Activated CD4-positive, alpha-beta T cell treated with anti-CD3 and anti-CD28 coated beads for 4 hours (primary cell): Measurements from ENCODE around the gene SBSN.
A peak's percentile ranks its signal among the peaks of the same experiment; 100 is the strongest.

Source experiments
- DNase-seq, 2 donors: peaks; one replicate each; pipeline ENCODE4 v3.0.0-alpha.2; 2020

The SBSN gene

DNA sequence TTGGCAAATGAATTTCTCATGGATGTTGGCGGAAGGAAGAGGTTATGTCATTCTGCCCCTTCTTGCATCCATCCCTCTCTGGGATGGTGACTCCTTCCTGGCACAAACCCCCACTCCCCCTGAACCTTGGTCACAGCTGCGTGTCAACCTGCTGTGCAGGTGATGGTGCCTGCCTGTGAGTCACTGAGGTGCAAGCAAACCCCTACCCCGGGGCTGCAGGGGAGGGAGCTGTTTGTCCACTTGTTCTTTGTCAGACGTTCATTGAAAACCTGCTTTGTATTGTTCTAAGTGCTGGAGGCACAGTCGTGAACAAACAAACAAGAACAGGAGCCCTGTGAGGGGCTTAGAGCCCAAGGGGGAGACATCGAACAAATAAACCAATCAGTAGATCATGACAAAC lies 3.2 kb upstream of the SBSN start:
- DNase-seq = no peak

DNA sequence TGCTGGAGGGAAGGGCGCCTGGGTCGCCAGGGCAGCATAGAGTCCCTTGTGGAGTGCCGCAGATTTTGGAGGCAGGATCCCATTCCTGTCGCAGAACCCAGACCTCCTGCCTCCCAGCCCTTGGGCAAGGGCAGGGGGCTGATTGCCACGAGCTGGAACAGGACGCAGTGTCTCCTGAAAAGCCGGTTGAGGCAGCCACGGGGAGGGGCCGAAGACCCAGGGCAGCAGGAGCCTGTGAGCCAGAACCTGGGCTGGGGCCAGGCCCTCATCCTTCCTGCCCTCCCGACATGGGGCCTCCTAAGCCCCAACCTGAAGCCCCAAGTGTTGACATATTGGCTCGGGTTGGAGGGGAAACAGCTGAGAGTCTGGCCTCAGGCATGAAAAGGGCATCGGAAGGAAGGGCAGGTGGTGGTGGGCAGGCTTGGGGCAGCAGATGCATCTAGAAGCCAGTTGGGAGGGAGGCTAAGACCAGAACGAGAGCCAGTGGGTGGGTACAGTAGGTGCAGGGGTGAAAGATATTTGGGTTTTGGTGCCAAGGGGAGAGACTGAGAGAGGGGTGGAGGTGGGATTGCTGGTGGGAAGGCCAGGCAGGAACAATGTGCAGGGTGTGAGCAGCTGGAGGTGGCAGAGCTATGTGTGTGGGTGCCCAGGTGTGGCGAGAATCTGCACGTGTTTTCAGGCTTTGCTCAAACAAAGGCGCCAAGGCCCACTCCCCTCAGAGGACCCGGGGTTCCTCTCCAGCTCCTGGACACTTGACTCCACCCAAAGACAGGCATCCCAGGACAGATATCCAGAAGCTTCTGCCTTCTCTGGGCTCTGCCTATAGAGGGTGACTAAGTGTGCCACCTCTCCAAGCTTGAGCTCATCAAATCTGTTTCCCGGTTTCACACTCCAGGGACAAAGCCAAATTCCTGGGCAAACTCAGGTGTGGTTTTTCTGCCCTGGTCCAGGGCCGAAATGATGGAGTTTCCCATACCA lies 1.4 kb upstream of the SBSN start:
- DNase-seq = no peak

DNA sequence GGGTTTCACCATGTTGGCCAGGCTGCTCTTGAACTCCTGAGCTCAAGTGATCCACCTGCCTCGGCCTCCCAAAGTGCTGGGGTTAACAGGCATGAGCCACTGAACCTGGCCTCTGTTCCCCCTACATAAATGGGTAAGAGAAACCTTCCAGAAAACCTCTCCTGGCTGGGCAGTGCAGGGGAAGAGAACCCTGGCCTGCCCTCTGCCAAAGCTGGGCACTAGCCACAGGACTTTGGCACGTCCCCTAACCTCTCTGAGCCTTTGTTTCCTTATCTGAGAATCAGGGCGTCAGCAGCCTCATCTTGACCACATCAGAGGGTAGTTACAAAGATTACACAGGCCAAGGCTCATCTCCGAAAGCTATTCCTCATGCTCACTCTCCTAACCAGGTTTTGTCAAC lies 2.2 kb downstream of the SBSN start:
- no peak for DNase-seq

DNA sequence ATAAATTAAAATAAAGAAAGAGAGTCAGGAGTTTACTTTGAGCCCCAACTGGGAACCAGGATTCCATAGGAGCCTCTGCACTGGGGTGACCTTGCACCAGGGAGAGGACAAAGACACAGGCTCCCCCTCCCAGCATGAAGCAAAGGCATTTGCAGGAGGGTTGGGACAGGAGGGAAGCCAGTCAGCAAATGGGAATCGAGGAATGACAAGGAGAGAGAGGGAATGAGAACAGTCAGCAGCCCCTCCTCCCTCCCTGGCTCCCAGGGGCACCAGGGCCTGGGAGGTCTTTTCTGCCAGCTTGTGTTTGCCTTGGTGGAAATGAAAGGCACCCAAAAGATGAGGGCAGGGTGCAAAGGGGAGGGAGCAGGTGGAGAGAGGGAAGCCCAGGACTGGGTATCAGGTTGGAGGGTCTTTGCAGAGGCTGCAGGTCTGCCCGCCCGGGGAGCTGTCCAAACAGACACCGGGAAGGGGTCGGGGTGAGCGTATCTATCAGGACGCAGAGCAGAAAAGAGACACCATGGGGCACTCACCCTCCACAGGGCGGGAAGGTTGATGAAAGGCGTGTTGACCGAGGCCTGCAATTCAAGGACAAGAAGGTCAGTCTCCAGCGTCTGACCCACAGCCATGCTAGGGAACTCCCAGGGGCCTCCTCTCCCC lies 3.8 kb downstream of the SBSN start:
- DNase-seq = no peak

DNA sequence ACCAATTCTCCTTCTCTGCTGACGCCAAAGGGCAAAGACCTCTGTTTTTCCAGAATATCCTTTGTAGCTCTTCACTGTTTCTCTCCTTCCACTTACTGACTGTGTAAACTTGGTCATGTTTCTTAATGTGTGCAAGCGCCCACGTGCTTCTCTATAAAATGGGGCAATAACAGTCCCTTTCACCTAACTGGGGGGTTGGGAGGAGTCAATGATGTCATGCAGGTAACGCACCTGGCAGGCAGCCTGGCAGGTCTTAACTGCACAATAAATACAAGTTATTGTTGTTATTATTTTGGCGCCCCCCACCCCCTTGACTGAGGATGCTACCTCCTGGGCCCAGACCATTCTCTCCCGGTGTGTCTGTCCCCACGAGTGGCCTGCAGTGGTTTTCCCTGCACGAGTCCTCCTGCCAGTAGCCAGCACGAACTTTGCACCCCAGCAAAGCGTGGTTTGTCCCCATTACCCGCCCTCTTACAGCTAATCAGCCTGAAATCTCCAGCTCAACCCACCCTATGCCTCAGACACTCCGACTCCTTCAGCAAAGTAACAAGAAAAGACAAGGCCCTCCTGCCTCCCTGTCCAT lies 5.3 kb downstream of the SBSN start:
- no peak for DNase-seq

DNA sequence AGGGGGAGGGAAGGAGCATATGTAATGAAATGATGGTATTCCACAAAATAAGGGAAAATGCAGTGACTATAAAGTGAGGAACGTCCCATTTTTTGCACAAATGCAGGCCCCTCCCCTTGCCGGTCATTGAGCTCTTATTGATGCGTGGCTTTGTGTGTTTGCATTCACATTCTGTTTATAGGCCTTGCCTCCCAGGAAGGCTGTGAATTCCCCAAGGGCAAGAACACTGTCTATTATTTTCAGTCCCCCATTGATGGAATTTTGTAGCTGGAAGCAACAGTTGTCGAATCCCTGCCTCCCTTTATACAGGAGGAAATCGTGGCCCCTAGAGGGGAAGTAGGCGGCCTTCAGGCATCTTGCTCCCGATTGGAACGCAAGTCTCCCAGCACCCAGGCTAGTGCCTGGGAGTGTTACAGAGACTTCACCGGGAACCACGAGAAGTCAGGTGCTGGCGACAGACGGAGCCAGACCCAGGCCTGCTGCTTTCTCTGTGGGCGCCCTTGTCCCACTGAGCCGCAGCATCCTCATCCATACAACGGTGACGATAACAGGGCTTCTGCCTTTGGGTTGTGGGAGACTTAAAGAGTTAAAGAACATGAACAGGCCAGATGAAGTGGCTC lies 6.9 kb downstream of the SBSN start:
- no peak for DNase-seq

DNA sequence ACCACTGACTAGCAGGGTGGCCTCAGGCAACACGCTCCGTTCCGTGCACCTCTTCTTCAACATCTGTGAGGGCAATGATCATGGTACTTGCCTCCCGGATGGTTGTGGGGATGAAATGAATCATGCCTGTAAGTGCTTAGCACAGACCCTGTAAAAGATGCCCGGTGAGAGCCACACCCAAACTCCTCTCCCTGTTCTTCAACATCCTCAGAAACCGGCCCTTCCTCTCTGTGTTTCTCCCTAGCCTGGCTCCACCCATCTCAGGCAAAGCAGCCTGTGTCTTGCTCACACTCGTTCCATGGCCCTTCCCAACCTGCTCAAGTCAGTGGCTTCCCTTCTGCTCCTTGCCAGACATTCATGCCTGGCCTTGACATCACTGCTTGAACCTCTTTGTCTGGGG lies 8.8 kb downstream of the SBSN start:
- no peak for DNase-seq

DNA sequence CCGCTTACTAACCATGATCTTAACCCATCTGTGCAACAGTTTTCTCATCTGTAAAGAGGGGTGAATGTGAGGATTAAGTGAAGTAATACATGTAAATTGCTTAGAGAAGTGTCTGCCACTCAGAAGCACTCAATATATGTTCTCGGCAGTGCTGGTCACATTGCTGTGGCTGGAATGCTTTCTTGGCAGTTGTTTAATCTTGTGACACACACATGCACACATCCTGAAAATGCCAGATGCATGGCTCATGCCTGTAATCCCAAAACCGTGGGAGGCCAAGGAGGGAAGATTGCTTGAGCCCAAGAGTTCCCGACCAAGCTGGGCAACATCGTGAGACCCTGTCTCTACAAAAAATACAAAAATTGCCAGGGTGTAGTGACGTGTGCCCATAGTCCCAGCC lies 9.8 kb downstream of the SBSN start:
- DNase-seq = no peak

DNA sequence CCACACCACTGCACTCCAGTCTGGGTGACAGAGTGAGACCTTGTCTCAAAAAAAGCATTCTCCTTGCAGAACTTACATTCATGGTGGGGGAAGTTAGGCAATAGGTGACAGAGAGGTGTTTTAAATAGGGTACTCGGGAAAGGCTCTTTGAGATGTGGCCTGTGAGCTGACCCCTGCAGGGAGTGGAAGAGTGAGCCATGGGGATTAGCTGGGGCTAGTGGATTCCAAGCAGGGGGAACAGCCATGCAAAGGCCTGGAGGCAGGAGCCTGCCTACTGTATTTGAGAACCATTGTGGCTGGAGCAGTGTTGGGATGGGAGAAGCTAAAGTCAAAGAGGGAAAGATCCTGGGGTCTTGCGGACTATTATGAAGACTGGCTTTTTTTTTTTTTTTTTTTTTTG lies 10.8 kb downstream of the SBSN start:
- no peak for DNase-seq

DNA sequence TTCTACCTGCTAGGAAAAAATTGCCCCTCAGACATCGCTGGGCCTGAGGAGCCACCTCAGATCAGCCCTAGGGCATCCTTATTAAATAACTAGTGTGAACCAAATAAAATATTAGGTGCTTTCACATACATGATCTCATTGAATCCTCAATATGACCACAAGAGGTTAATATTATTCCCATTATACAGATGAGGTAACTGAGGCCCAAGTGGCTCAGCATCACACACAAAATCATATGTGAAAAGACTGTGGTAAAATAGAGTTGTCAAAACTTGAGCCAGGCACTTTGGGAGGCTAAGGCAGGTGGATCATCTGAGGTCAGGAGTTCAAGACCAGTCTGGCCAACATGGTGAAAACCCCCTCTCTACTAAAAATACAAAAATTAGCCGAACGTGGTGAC lies 11.8 kb downstream of the SBSN start:
- DNase-seq = no peak

DNA sequence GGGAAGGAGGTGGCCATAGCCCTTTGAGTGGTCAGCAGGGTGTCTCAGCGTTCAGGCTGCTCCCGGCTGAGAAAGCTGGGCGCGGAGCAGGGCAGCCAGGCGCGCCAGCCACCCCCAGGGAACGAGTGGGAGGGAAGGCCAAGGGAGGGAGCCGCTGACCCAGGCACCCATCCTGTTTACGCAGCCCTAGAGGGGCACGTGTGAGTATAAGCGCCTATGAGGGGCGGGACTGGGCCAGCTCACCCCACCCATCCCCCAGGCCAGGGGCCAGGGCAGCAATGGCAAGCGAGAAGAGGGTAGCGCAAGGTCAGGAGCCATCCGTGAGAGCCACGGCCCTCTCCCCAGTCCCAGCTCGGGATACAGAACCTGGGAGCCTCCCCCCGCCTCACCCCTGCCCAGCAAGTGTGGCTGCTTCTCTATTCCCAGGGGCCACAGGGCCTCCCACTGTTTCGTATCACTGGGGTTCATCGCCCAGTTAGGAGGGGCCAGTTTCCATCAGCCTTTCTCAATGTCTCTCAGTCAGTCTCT lies 13.8 kb downstream of the SBSN start:
- no peak for DNase-seq

DNA sequence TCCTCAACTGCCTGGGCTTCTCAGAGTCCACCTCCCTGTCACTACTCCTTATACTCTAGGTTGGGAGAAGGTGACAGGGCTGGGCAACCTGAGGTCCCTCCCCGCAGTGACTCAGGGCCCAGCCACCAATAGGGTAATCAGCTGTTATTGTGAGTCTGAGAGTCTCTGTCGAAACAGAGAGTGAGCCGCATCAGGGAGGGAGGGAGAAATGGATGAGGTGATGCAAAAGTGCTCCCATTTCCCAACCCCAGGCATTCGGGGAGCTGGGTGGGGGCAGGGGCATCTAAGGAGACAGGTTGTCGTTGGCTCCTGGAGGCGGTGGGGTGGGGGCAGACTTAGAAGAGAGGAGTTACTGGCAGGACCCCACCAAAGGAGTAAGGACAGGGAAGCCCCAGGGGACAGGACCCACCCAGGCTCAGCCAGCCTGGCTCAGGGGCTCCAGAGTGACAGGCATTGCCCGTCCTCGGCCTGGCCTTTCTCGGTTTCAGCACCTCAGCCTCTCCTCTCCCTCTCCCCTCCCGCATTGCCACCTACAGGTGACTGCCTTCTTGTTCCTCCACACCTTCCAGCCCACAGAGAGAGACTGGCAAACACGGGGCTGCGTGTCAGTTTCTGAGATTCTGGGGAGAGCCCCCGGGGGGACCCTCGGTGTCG lies 14.4 kb downstream of the SBSN start, which contains the start of gene DMKN:
TSS of gene DMKN (minus strand) at position 22 of the 654 bp plus-strand sequence. CDS start 174 bp downstream, outside the sequence.
- DNase-seq = no peak

DNA sequence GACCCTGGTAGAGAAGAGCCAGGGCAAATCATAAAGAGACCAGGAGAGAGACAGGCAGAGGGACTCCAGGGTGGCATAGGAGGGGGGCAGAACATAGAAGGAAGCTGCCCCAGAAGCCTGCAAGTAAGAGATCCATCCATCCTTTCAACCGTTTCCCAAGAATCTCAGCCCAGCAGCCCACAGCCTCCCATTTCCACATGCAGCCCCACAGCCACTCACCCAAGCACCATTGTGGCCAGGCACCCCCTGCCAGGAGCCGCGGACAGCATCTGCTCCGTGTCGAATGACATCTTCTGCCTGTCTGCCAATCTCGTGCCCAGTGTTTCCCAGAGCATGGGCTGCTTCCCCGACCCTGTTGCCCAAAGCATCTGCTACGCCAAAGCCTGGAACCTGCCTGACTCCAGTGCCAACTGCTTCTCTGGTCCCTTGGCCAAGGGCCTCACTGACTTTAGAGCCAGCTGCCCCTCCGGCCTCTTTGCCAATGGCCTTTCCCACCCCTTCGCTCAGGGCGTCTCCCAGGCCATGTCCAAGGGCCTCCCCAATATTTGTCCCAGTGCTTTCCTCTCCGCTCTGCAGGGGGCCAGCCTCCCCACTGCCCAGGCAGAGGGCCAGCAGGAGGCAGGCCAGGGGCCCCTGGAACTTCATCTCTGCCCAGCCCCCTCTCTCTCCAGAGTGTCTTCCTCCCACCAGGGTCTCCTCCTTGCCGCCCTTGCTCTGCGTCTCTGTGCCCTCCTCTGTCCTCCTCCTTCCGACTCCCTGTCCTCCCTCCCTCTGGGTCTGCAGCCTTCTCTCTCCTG lies 15.1 kb downstream of the SBSN start:
- DNase-seq = no peak

DNA sequence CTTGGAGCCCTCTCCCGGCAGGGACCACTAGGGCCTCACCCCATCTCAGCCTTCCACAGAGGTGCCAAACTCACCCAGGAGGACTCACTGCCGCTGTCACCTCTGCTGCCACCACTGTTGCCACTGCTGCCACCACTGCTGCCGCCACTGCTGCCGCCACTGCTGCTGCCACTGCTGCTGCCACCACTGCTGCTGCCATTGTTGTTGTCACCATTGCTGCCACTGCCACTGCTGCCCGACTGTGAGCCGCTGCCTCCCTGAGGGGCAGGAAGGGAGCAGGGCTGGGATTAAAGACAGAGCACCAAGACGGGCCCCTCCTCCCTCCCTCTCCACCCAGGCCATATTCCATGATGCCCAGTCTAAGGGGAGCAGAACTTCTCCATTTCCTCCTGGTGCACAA lies 16.8 kb downstream of the SBSN start:
- DNase-seq = no peak

DNA sequence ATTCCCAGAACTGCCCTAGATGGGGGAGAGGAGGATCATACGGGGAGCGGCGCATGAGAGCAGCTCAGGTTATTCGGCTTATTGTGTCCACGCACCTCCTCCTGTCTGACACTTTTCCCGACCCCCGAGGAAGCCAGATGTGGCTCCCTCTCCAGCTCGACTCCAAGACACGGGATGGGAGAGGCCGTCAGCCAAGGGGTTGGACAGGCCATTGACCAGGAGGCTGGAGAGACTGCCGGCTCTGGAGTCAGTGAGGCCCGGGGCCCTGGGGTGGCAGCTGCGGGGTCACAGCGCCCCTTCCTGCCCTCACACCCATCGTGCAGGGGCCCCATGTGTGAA lies 17.5 kb downstream of the SBSN start:
- no peak for DNase-seq

DNA sequence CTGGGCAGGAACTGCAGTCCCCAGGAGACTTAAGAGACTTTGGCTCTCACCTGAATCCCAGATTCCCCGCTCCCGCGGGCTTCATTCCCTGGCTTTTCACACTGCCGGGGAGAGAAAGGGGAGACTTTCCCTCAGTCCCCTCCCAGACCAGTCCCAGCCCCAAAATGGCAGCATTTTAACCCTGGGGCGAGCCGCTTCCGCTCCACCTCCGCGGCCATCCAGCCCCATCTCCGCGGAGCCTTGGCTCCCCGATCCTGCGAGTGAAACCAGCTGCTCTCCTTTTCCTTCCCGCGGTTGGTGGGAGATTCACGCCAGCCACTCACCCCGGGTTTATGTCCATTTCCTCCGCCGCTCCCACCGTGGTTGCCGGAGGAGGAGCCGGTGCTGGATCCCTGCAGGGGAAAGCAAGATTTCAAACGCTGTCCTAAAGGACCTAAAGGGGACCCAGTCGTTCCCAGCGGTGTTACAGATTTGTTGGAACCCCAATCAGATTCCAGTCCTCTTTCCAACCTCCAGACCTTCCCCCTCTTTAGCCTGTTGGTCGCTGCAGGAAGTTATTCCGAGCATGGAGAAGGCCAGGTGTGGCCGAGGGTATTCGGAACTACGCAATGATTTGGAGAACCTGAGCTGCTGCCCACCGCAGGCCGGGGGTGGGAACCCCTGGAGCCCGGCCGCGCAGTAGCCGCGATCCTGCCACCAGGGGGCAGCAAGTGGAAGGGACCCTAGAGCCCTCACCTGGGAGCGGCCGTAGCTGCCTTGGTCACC lies 18.1 kb downstream of the SBSN start:
- DNase-seq = peak; percentile 62 to 78

DNA sequence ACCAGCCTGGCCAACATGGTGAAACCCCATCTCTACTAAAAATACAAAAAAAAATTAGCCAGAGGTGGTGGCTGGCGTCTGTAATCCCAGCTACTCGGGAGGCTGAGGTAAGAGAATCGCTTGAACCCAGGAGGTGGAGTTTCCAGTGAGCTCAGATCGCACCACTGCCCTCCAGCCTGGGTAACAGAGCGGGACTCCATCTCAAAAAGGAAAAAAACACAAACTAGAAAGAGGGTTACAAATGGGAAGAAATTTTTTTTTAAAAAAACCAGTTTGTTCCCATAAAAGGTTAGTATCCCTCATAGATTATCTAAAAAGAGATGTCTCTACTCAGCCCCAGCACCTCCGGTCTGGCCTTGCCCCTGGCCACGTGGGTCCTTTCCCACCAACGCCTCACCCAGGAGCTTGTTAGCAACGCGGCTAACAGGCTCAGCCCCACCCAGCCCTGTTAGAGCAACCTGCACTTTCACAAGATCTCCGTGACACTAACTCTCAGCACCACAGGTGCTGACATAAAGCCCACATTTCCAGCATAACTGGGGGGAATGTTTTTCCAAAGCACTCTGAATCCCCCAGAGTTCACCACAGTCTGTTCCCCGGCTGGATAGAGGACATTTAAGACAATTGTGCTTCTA lies 19.0 kb downstream of the SBSN start:
- peak; percentile 30 to 33 for DNase-seq

DNA sequence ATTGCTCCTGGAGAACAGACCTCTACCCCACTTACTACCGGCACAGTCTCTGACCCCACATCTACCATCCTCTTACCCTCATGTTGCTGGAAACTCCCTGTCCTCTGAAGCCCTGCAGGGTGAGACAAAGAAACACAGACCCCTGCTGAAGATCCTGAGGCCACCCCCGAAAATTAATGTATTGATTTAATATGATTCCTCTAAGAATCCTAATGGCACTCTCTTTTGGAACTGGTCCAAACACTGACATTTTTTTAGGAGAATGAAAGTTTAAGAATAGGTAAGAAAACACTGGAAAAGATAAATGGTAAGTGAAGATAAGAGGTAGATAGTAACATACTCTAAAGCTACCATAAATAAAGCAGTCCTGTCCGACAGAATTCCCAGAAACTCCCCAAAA lies 20.0 kb downstream of the SBSN start:
- DNase-seq = no peak

DNA sequence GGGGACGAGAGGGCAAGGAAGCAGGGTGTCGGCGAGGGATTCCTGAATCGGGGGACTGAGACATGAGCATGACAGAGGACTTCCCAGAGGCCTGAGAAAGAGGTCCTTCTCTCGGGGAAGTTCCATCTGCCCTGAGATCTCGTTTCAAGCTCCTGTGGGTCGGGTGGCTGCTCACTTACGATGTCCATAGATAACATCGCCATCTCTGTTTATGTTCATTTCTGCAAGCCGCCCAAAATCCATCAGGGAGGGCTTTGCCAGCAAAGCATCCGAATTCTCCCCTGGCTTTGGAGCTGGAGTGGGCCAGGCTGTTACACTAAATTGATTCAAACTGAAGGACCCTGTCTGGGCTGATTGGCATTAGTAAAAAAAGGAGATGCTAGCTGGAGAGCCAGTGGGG lies 20.6 kb downstream of the SBSN start:
- no peak for DNase-seq

DNA sequence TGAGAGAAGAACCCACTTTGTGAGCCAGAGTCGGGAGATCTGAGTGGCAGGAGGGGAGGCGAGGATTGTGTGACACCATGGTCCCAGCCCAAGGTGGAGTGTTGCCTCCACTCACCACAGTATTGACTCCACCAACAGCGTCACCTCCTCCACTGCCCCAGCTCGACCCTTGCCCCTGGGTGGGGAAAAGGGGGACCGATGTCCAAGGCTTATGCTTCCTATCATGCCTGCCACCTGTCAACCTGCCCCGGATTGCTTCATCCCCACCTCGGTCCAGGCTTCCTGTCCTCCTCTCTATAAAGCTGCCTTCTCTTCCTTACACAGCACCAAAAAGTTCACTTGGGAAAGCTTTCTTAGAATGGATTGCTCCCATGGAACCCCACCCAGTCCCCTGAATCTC lies 22.1 kb downstream of the SBSN start:
- no peak for DNase-seq

DNA sequence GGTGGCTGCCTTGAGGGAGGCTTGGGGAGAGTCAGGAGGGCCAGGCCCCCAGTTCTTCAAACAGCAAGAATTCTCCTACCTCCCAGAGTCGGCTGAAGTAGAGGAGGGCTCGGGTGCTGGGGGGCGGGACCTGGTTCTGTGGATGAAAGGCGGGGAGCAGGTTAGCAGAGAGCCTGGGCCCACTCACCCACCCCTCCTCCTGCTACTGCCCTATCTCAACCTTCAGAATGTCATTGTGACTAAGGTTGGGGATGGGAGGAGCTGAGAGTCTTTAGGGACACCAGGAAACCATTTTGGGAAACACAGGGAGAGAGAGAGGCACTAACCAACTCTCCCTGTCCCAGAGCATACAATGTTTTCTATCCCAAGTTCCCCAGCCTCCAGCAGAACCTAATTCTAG lies 25.4 kb downstream of the SBSN start:
- no peak for DNase-seq
